Measurements from ENCODE around the gene PCLO.
"Not testable (repeated sequence)": the region's sequence is repeated elsewhere in the genome, so short reads cannot be mapped to it uniquely, and the experiment has no call there.

The PCLO gene

GRCh38 chr7:82740246-82740848, 422.3 kb downstream of the PCLO start:
- no peak for DNase-seq (ENCODE audit: low read depth in 3 of 3, low spot score in 1 of 3)

GRCh38 chr7:82736633-82737032, 426.1 kb downstream of the PCLO start:
- DNase-seq (ENCODE audit: low read depth in 3 of 3, low spot score in 1 of 3), result no peak

DNA sequence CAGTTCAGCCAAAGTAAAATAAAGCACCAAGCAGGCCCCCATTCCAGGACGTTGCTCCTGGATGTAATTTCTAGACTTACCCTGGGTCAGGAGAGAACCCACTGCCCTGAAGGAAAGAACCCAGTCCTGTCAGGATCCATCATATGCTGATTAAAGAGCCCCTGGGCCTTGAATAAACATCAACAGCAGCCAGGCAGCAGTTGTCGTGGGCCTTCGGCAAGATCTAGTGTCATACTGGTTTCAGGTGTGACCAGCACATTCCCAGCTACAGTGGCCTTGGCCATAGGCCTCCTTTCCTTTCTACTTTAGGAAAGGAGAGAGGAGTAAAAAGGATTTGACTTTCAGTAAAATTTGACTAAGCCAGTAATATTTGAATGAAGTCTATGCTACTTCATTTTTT, 430.0 kb downstream of the PCLO start:
- DNase-seq (ENCODE audit: low read depth in 3 of 3, low spot score in 1 of 3), result no peak

- no peak for DNase-seq (ENCODE audit: low read depth in 3 of 3, low spot score in 1 of 3)
Observed at GRCh38 chr7:82729172-82730030, 433.3 kb downstream of the PCLO start.

DNA sequence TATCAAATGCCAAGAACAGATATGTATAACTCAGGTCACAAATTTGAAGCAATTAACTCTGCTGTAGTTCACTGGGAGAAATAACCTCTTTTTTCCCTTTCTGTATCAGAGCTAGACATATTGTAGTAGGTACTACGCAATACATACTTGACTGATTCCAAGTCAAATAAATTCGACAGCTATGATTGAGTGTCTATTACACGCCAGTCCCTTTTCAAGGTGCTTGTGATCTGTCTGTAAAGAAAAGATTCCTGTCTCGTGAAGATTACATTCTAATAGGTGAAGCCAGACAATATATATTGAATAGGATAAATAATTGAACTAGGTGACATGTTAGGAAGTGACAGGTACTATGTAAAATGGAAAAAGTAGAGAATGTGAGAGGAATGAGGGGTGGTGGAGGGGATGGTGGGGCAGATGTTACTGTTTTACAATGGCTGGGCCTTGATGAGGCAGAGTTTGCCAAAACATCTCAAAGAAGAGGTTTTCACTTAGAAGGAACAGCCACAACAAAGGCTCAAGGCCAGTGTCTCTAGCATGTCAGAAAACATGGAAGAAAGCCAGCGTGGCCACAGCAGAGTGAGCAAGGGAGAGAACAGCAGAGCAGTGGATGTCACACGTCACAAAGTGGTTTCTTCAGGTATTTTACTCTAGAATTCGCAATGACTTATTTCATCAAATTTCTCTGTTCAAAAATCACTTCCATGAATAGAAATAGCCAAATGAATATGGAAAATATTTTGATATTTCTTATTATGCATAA, 436.5 kb downstream of the PCLO start:
- DNase-seq (ENCODE audit: low read depth in 3 of 3, low spot score in 1 of 3), result no peak

GRCh38 chr7:82723411-82723810, 439.3 kb downstream of the PCLO start:
- DNase-seq (ENCODE audit: low read depth in 3 of 3, low spot score in 1 of 3), result no peak

DNA sequence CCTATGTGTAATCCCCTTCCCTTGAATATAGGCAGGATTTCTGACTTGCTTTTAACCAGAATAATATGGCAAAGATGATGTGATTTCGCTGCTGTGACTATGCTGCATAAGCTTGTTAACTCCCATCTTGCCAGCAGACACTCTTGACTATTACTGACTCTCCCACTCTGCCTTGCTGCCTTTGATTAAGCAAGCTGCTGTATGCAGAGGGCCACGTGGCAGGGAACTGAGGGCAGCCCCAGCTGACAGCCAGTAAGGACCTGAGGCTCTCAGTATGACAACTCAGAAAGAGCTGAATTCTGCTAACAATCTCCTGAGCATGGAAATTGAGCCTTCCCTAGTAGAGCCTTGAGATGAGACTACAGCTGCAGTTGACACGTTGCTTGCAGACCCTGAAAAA, 439.7 kb downstream of the PCLO start:
- DNase-seq (ENCODE audit: low read depth in 3 of 3, low spot score in 1 of 3), result no peak

- no peak for DNase-seq (ENCODE audit: low read depth in 3 of 3, low spot score in 1 of 3)
Observed at GRCh38 chr7:82715344-82715743, 447.3 kb downstream of the PCLO start.

- no peak for DNase-seq (ENCODE audit: low read depth in 3 of 3, low spot score in 1 of 3)
Observed at GRCh38 chr7:82714883-82715282, 447.8 kb downstream of the PCLO start.

- DNase-seq (ENCODE audit: low read depth in 3 of 3, low spot score in 1 of 3), result no peak
Observed at GRCh38 chr7:82713506-82713905, 449.2 kb downstream of the PCLO start.

DNA sequence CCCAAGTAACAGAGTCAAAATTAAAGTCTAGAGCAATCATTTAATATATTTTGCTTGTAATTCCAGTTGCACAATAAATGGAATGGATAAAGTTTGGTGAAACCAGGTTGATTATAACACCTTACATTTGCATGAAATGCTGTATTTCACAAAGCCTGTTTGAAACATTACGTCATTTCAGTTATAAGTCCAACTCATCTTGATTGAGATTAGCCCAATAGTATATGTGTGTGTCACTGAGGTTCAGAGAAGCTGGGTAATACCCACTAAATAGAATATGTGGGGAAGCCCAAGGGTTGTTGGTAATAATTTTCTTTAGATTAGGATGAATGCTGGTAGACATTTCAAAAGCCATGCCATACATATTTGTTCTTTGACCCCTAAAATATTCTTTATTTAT, 456.3 kb downstream of the PCLO start:
- not testable (repeated sequence) for DNase-seq (ENCODE audit: low read depth in 3 of 3, low spot score in 1 of 3)

GRCh38 chr7:82705517-82706260, 457.0 kb downstream of the PCLO start:
- DNase-seq (ENCODE audit: low read depth in 3 of 3, low spot score in 1 of 3), result no peak

- no peak for DNase-seq (ENCODE audit: low read depth in 3 of 3, low spot score in 1 of 3)
Observed at GRCh38 chr7:82704121-82704520, 458.6 kb downstream of the PCLO start.

All from stimulated activated CD4-positive, alpha-beta T cell treated with anti-CD3 and anti-CD28 coated beads, TNF-alpha, amount 100 ng/mL, for 1 hour (primary cell).